OCI-LY3 (cell line): ENCODE results near the gene TBC1D1.

Experiments used
- H2AFZ ChIP-seq: fragments of 200-600, 300-600 bp; shearing (Covaris generic); 2 replicates; pipeline ENCODE4 v1.6.0; 2014; ENCODE audit warnings: antibody characterized with exemption, low read depth, low read length
- H3K27ac ChIP-seq: fragments of 200-600, 300-600 bp; sonication (generic); 2 replicates; pipeline ENCODE4 v1.5.1; 2014; ENCODE audit warnings: mild to moderate bottlenecking, low read length, moderate library complexity, mixed read lengths
- H3K27me3 ChIP-seq: fragments of 200-600, 300-600 bp; sonication (generic); 2 replicates; pipeline ENCODE4 v1.6.1; 2014; ENCODE audit warnings: low read depth, low read length, mixed read lengths
- H3K36me3 ChIP-seq: fragments of 200-600, 300-600 bp; sonication (generic); replicated peaks from 2 replicates; pipeline ENCODE3; 2014; ENCODE audit warnings: low read depth, low read length, mixed read lengths
- H3K4me1 ChIP-seq: fragments of 300-600, 200-600 bp; sonication (generic); 2 replicates; pipeline ENCODE4 v1.6.1; 2014; ENCODE audit warnings: low read length, mixed read lengths
- H3K4me2 ChIP-seq: fragments of 200-600, 300-600 bp; sonication (generic); 2 replicates; pipeline ENCODE4 v1.6.1; 2014; ENCODE audit warnings: low read length, mixed read lengths
- H3K4me3 ChIP-seq: fragments of 300-600, 200-600 bp; sonication (generic); 2 replicates; pipeline ENCODE4 v1.5.1; 2014; ENCODE audit warnings: antibody characterized with exemption, mild to moderate bottlenecking, low read length, moderate library complexity
- H3K79me2 ChIP-seq: fragments of 300-600, 200-600 bp; shearing (Covaris generic); 2 replicates; pipeline ENCODE4 v1.6.1; 2014; ENCODE audit warnings: mild to moderate bottlenecking, low read length, mixed read lengths
- H3K9ac ChIP-seq: fragments of 300-600, 200-600 bp; shearing (Covaris generic); 2 replicates; pipeline ENCODE4 v1.6.0; 2014; ENCODE audit warnings: mild to moderate bottlenecking, low read length, moderate library complexity
- H3K9me3 ChIP-seq: fragments of 200-600, 300-600 bp; shearing (Covaris generic); 2 replicates; pipeline ENCODE4 v1.6.1; 2014; ENCODE audit warnings: low read length, mixed read lengths; ENCODE audit not compliant: insufficient read depth
- H4K20me1 ChIP-seq: fragments of 200-600, 300-600 bp; sonication (generic); 2 replicates; pipeline ENCODE4 v1.6.1; 2016; ENCODE audit warnings: low read length, mixed read lengths; ENCODE audit not compliant: insufficient read depth
- CTCF ChIP-seq: fragments of 200-600, 300-600 bp; sonication (generic); IDR thresholded peaks from 2 replicates; pipeline ENCODE4 v1.5.1; 2014; ENCODE audit warnings: antibody characterized with exemption, low read length, low read depth
- EZH2phosphoT487 ChIP-seq: fragments of 200-600 bp; shearing (Covaris generic); IDR thresholded peaks from 2 replicates; pipeline ENCODE4 v1.6.1; 2018; ENCODE audit warnings: antibody characterized with exemption, mixed run types, low read depth

The TBC1D1 gene

DNA sequence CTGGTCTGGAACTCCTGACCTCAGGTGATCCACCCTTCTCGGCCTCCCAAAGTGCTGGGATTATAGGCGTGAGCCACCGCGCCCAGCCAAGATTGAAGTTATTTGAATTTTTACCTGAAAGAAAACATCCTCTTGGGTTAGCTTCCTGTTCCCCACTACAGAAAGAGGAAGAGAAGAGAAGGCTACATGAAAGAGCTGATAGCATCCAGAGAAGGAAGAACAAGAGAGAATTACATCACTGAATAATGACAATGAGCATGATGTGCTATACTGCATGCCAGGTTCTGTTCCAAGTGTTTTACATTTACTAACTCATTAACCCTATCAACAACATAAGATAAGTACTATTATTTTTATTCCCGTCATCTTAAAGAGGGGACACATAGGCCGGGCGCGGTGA, 11.5 kb upstream of the TBC1D1 start:
- H3K4me1 ChIP-seq, result peaks cover 3% of the 10 kb centered on the region
- no peaks in the 10 kb centered on the region for H4K20me1 ChIP-seq
- H3K9ac ChIP-seq, result no peak overlapping the region
- no peak overlapping the region for H3K4me2 ChIP-seq
- no peak overlapping the region for H3K27ac ChIP-seq
- H3K79me2 ChIP-seq, result no peaks in the 10 kb centered on the region
- no peaks in the 10 kb centered on the region for H3K27me3 ChIP-seq
- H2AFZ ChIP-seq, result no peak overlapping the region
- no peak for TF ChIP-seq CTCF
- TF ChIP-seq EZH2phosphoT487, result no peak
- H3K4me3 ChIP-seq, result no peak overlapping the region
- H3K36me3 ChIP-seq, result no peaks in the 10 kb centered on the region
- H3K9me3 ChIP-seq, result no peaks in the 10 kb centered on the region

DNA sequence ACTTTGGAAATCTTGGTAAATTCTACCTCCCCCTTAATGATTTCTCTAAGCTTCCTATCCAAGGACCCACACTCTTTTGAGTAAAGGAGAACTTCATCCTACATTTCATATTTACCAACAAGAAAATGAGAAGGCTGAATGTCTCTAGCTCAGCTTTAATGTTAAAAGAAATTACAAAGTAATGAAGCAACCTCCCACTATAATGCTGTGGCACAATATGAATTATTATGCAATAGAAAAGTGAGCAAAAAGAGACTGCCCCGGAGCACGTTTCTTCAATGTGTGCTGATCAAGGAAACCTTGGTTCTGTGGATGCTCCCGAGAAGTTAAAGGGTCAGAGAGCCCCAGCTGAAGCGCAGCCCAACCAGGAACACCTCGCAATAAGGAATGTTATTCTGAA, 9.1 kb upstream of the TBC1D1 start:
- Histone ChIP-seq H3K9me3 (no peaks in the 10 kb centered on the region), H3K27ac (no peak overlapping the region), H3K4me1 (peaks cover 18% of the 10 kb centered on the region), H3K79me2 (no peaks in the 10 kb centered on the region), H4K20me1 (no peaks in the 10 kb centered on the region), H3K4me2 (no peak overlapping the region), H3K36me3 (peaks cover 4% of the 10 kb centered on the region), H2AFZ (no peak overlapping the region), H3K9ac (no peak overlapping the region), H3K27me3 (no peaks in the 10 kb centered on the region), H3K4me3 (no peak overlapping the region)
- no peak for TF ChIP-seq EZH2phosphoT487
- no peak for TF ChIP-seq CTCF

DNA sequence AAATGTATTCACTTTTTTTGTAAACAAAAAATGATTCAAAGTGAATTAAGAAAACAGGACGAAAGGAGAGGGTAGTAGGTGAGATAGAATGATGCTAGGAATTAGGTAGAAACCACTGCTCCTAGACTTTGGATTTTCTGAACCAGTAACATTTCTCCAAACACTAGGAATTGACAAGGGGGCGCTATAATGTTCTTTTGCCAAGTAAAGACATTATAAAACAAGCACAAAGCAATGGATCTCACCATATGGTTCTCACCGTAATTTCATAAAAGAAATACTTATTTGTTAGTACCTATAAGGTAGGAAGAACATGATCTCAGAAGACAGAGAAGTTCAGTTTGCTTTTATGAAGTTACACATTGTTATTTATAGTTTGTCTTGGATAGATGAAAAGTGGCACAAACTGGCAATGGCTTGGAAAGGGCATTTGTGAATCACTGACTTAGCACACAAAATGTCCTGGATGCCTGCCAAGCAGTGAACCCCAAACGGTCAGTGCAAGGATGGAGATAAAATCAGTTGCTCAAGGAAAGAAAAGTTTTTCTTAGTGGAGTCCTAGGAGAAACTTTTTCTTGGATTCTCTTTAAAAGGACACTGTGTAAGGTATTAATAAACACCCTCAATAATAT, 8.1 kb upstream of the TBC1D1 start:
- Histone ChIP-seq H3K27ac (no peak overlapping the region), H3K36me3 (peaks cover 4% of the 10 kb centered on the region), H3K9ac (no peak overlapping the region), H3K9me3 (no peaks in the 10 kb centered on the region), H3K4me2 (no peak overlapping the region), H3K27me3 (no peaks in the 10 kb centered on the region), H3K4me3 (no peak overlapping the region), H3K4me1 (peaks cover 22% of the 10 kb centered on the region), H3K79me2 (no peaks in the 10 kb centered on the region), H4K20me1 (no peaks in the 10 kb centered on the region), H2AFZ (no peak overlapping the region)
- no peak for TF ChIP-seq EZH2phosphoT487
- peak; percentile 33; the same call in 1 of the 2 replicates for TF ChIP-seq CTCF

DNA sequence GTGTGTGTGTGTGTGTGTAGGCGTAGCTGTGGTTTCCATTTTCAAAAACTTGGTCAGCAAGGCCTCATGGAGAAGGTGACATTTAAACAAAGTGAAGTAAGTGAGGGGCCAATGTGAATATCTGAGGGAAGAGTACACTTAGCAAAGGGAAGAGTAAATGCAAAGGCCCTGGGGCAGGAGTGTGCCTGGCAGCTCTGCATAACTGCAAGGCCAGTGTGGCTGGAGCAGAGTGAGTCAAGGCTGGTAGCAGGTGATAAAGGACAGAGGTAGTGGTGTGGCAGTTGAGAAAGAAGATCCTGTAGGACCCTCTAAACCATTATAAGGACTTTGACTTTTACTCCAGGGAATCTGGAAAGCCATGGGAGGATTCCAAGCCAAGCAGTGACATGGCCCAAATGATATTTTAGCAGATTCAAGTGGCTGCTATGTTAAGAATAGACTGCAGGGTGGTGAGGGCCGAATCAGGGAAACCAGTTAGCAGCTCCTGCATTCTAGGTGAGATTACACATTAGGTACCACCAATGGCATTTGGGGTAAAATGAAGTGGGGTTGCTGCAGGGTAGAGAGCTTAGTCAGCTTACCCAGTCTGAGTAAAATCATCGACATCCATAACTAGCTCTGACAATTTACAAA, 5.9 kb upstream of the TBC1D1 start:
- peaks cover 5% of the 10 kb centered on the region for H3K27me3 ChIP-seq

More for the DNA sequence above, 5.9 kb upstream of the TBC1D1 start:
- no peak for TF ChIP-seq EZH2phosphoT487
- TF ChIP-seq CTCF, result no peak
- Histone ChIP-seq H3K36me3 (peaks cover 4% of the 10 kb centered on the region), H3K4me2 (peak overlapping the region; percentile 49), H3K9me3 (no peaks in the 10 kb centered on the region), H3K27ac (peak overlapping the region; percentile 19; the same call in 1 of the 2 replicates), H3K4me1 (peaks cover 30% of the 10 kb centered on the region), H3K9ac (peak overlapping the region; percentile 39; the same call in 1 of the 2 replicates), H3K4me3 (no peak overlapping the region; the same call in 1 of the 2 replicates), H4K20me1 (no peaks in the 10 kb centered on the region), H2AFZ (peak overlapping the region; percentile 64; the same call in 1 of the 2 replicates), H3K79me2 (no peaks in the 10 kb centered on the region)
